HEK293 (cell line): ENCODE results near the gene EXT2.

ENCODE experiments used
- CTCF ChIA-PET: fragments of 350-600 bp; formaldehyde crosslinking; extraction: SDS; loops from one replicate; lab custom pipeline; 2021; ENCODE audit warnings: antibody characterized with exemption; lab: Yijun Ruan, JAX
- POLR2A ChIA-PET: fragments of 300-600 bp; formaldehyde crosslinking; extraction: SDS; loops from one replicate; lab custom pipeline; 2020; ENCODE audit warnings: antibody characterized with exemption, inconsistent platforms; lab: Yijun Ruan, JAX
- H3K27ac ChIP-seq: fragments of 200-500 bp; sonication (Bioruptor generic); 2 replicates; pipeline ENCODE4 v1.5.1; 2014; ENCODE audit warnings: low read depth, low read length, control low read depth, inconsistent platforms; ENCODE audit errors: extremely low read depth
- H3K36me3 ChIP-seq, 2 experiments: fragments of 200-500 bp in 1 of 2; sonication (Bioruptor generic) in 1 of 2; 1 replicate in 1 of 2; 2 replicates in 1 of 2; pipeline ENCODE4 v1.5.1; 2014 to 2017; ENCODE audit warnings: inconsistent platforms in 2 of 2, low read length in 2 of 2; ENCODE audit not compliant: control insufficient read depth in 2 of 2, insufficient read depth in 1 of 2
- H3K4me1 ChIP-seq: fragments of 200-500 bp; sonication (Bioruptor generic); 2 replicates; pipeline ENCODE4 v1.5.1; 2014; ENCODE audit warnings: mild to moderate bottlenecking, low read length, inconsistent platforms; ENCODE audit not compliant: control insufficient read depth, insufficient read depth
- H3K4me3 ChIP-seq: 2 replicates; pipeline ENCODE4 v1.5.1; 2011; ENCODE audit warnings: low read depth, mild to moderate bottlenecking, control low read depth, low read length, moderate library complexity
- H3K9me3 ChIP-seq: fragments of 200-500 bp; sonication (Bioruptor generic); 2 replicates; pipeline ENCODE4 v1.5.1; 2014; ENCODE audit warnings: low read depth, low read length, inconsistent platforms; ENCODE audit not compliant: control insufficient read depth, insufficient read depth
- GFI1B ChIP-seq: fragments of 450-650 bp; formaldehyde crosslinking; IDR thresholded peaks from 2 replicates; pipeline ENCODE4 v1.5.1; 2016; ENCODE audit warnings: missing biosample characterization, missing genetic modification characterization
- GLIS1 ChIP-seq: fragments of 450-650 bp; formaldehyde crosslinking; IDR thresholded peaks from 2 replicates; pipeline ENCODE4 v1.5.1; 2016; ENCODE audit warnings: missing biosample characterization, missing genetic modification characterization
- HOXC10 ChIP-seq: sonication (generic); formaldehyde crosslinking; IDR thresholded peaks from 2 replicates; pipeline ENCODE4 v1.8.1; 2023; ENCODE audit warnings: mild to moderate bottlenecking, missing genetic modification reagents
- MEIS1 ChIP-seq: sonication (generic); formaldehyde crosslinking; IDR thresholded peaks from 2 replicates; pipeline ENCODE4 v1.8.1; 2022; ENCODE audit warnings: missing genetic modification reagents, mild to moderate bottlenecking, borderline replicate concordance
- SCRT2 ChIP-seq: fragments of 450-650 bp; formaldehyde crosslinking; IDR thresholded peaks from 2 replicates; pipeline ENCODE4 v1.5.1; 2016; ENCODE audit warnings: missing biosample characterization, missing genetic modification characterization
- SP3 ChIP-seq: fragments of 450-650 bp; formaldehyde crosslinking; IDR thresholded peaks from 2 replicates; pipeline ENCODE4 v1.5.1; 2016; ENCODE audit warnings: missing biosample characterization, missing genetic modification characterization
- ZBTB11 ChIP-seq: fragments of 450-650 bp; formaldehyde crosslinking; conservative IDR thresholded peaks from 2 replicates; pipeline ENCODE4 v1.5.1; 2016; ENCODE audit warnings: low read depth, missing biosample characterization, missing genetic modification characterization
- ZBTB48 ChIP-seq: fragments of 450-650 bp; formaldehyde crosslinking; IDR thresholded peaks from 2 replicates; pipeline ENCODE4 v1.5.1; 2016; ENCODE audit warnings: missing biosample characterization, missing genetic modification characterization
- ZNF121 ChIP-seq: fragments of 450-650 bp; formaldehyde crosslinking; IDR thresholded peaks from 2 replicates; pipeline ENCODE4 v1.5.1; 2016; ENCODE audit warnings: missing biosample characterization, missing genetic modification characterization
- ZNF19 ChIP-seq: fragments of 450-650 bp; formaldehyde crosslinking; IDR thresholded peaks from 2 replicates; pipeline ENCODE4; 2016; ENCODE audit warnings: missing biosample characterization, missing genetic modification characterization, low read depth
- ZNF2 ChIP-seq: fragments of 450-650 bp; formaldehyde crosslinking; IDR thresholded peaks from 2 replicates; pipeline ENCODE4 v1.5.1; 2016; ENCODE audit warnings: missing biosample characterization, missing genetic modification characterization
- ZNF341 ChIP-seq: fragments of 450-650 bp; formaldehyde crosslinking; IDR thresholded peaks from 2 replicates; pipeline ENCODE4; 2016; ENCODE audit warnings: low read depth, missing biosample characterization, missing genetic modification characterization
- ZNF510 ChIP-seq: fragments of 450-650 bp; formaldehyde crosslinking; IDR thresholded peaks from 2 replicates; pipeline ENCODE4 v1.5.1; 2018; ENCODE audit warnings: mild to moderate bottlenecking, missing genetic modification characterization, missing biosample characterization; ENCODE audit not compliant: insufficient replicate concordance
- ZNF529 ChIP-seq: fragments of 450-650 bp; formaldehyde crosslinking; IDR thresholded peaks from 2 replicates; pipeline ENCODE4 v1.5.1; 2017; ENCODE audit warnings: missing genetic modification characterization, missing biosample characterization; ENCODE audit not compliant: insufficient replicate concordance
- ZNF629 ChIP-seq: fragments of 450-650 bp; formaldehyde crosslinking; IDR thresholded peaks from 2 replicates; pipeline ENCODE4 v1.5.1; 2017; ENCODE audit warnings: missing biosample characterization, missing genetic modification characterization
- ZNF660 ChIP-seq: fragments of 450-650 bp; IDR thresholded peaks from 2 replicates; pipeline ENCODE4 v1.5.1; 2018; ENCODE audit warnings: missing biosample characterization, mild to moderate bottlenecking, missing genetic modification characterization
- ZNF670 ChIP-seq: fragments of 450-650 bp; formaldehyde crosslinking; IDR thresholded peaks from 2 replicates; pipeline ENCODE4 v1.5.1; 2016; ENCODE audit warnings: missing biosample characterization, missing genetic modification characterization, low read depth
- ZSCAN4 ChIP-seq: fragments of 450-650 bp; formaldehyde crosslinking; IDR thresholded peaks from 2 replicates; pipeline ENCODE4 v1.5.1; 2017; ENCODE audit warnings: missing biosample characterization, missing genetic modification characterization

Gene EXT2

GRCh38 chr11:44213148-44213547 lies 117.7 kb downstream of the EXT2 start:
- TF ChIP-seq ZNF660 (no peak), ZSCAN4 (no peak), ZNF19 (tag by site-specific recombination) (no peak), ZNF510 (tag by site-specific recombination) (no peak), ZBTB11 (no peak), SP3 (tag by site-specific recombination) (no peak), ZNF670 (tag by site-specific recombination) (no peak), ZNF121 (no peak), ZBTB48 (no peak), GFI1B (tag by site-specific recombination) (no peak), GLIS1 (tag by site-specific recombination) (no peak), ZNF529 (tag by site-specific recombination) (no peak)
- H3K4me1 ChIP-seq: no peaks in the 10 kb centered on the region
- POLR2A ChIA-PET: no interaction called here
- no peaks in the 10 kb centered on the region for H3K9me3 ChIP-seq
- CTCF ChIA-PET: interaction anchor here (0.8 to 1.4 kb wide), 2 partner anchors 79 to 326 kb away, joined by 3 to 8 read pairs; no protein-coding TSS in a partner anchor
- no peak overlapping the region for H3K27ac ChIP-seq
- peaks cover 0 to 18% of the 10 kb centered on the region in 2 experiments; a peak in 1 of 3 replicates for H3K36me3 ChIP-seq
- no peak overlapping the region for H3K4me3 ChIP-seq

GRCh38 chr11:44217432-44217831 lies 122.0 kb downstream of the EXT2 start:
- ChIA-PET POLR2A (no interaction called here), CTCF (interaction anchor here (0.7 to 1.3 kb wide), 2 partner anchors 17 to 84 kb away, joined by 3 read pairs; no protein-coding TSS in a partner anchor)
- H3K4me1 ChIP-seq: no peaks in the 10 kb centered on the region
- peaks cover 0 to 4% of the 10 kb centered on the region in 2 experiments; a peak in 1 of 3 replicates for H3K36me3 ChIP-seq
- no peaks in the 10 kb centered on the region for H3K9me3 ChIP-seq
- no peak overlapping the region for H3K4me3 ChIP-seq
- no peak overlapping the region for H3K27ac ChIP-seq
- TF ChIP-seq HOXC10 (CRISPR knock-in tag): no peak
- no peak for TF ChIP-seq MEIS1
- TF ChIP-seq ZNF2: no peak
- TF ChIP-seq ZNF629 (tag by site-specific recombination): no peak
- no peak for TF ChIP-seq SCRT2 (tag by site-specific recombination)
- TF ChIP-seq ZNF341 (tag by site-specific recombination): no peak
- TF ChIP-seq ZBTB48: no peak
